Erythroblast (primary cell): ENCODE data around the gene JADE2.

Experiments
- GATA1 ChIP-seq: IDR thresholded peaks from 2 replicates; pipeline ENCODE4 v1.6.1; 2011; ENCODE audit warnings: low read depth, mild to moderate bottlenecking, control low read depth, low read length, moderate library complexity
- POLR2A ChIP-seq: IDR thresholded peaks from 2 replicates; pipeline ENCODE4 v1.6.1; 2011; ENCODE audit warnings: mild to moderate bottlenecking, low read length

GRCh38 chr5:134509308-134510040 lies 16.0 kb upstream of the JADE2 start:
- TF ChIP-seq POLR2A (no peak), GATA1 (no peak)
